ENCODE results near the gene FAIM2. TPM values are rescaled to one million over a fixed set of nuclear protein-coding genes. Genes with fewer than 3 reads are reported as not detected.
"Not testable (repeated sequence)": the region's sequence is repeated elsewhere in the genome, so short reads cannot be mapped to it uniquely, and the experiment has no call there.

FAIM2 gene
- total RNA-seq, 2 donors from 2014 or later = 4.6 to 9.8 TPM

GRCh38 chr12:49882248-49882850 is 21.4 kb downstream of the FAIM2 start:
- H3K27me3 ChIP-seq = no peaks in the 10 kb centered on the region
- no peaks in the 10 kb centered on the region for H3K9me3 ChIP-seq
- H3K4me1 ChIP-seq = no peaks in the 10 kb centered on the region
- H3K27ac ChIP-seq = no peak overlapping the region
- no peak for DNase-seq (ENCODE audit: low spot score)
- H3K4me3 ChIP-seq = no peak overlapping the region
- H3K36me3 ChIP-seq = no peaks in the 10 kb centered on the region
- no peak for TF ChIP-seq CTCF (IDR thresholded peaks at IDR 0.05)

- no peak for DNase-seq (ENCODE audit: low spot score)
- TF ChIP-seq CTCF (IDR thresholded peaks at IDR 0.05) = no peak
- no peaks in the 10 kb centered on the region for H3K4me1 ChIP-seq
- H3K36me3 ChIP-seq = no peaks in the 10 kb centered on the region
- H3K9me3 ChIP-seq = no peaks in the 10 kb centered on the region
- no peaks in the 10 kb centered on the region for H3K27me3 ChIP-seq
- no peak overlapping the region for H3K27ac ChIP-seq
- no peak overlapping the region for H3K4me3 ChIP-seq
These were observed 22.1 kb downstream of the FAIM2 start for GRCh38 chr12:49881415-49882247.

GRCh38 chr12:49880756-49881414 is 22.8 kb downstream of the FAIM2 start:
- TF ChIP-seq CTCF (IDR thresholded peaks at IDR 0.05) = no peak
- Histone ChIP-seq H3K9me3 (no peaks in the 10 kb centered on the region), H3K36me3 (no peaks in the 10 kb centered on the region), H3K4me3 (no peak overlapping the region), H3K4me1 (no peaks in the 10 kb centered on the region), H3K27ac (no peak overlapping the region), H3K27me3 (no peaks in the 10 kb centered on the region)
- no peak for DNase-seq (ENCODE audit: low spot score)

GRCh38 chr12:49879065-49879464 is 24.6 kb downstream of the FAIM2 start:
- H3K4me3 ChIP-seq; H3K4me1 ChIP-seq; H3K36me3 ChIP-seq; H3K27me3 ChIP-seq; H3K27ac ChIP-seq; DNase-seq (ENCODE audit: low spot score); H3K9me3 ChIP-seq: not testable (repeated sequence)

- no peak for TF ChIP-seq CTCF (IDR thresholded peaks at IDR 0.05)
- no peak for DNase-seq (ENCODE audit: low spot score)
- H3K27ac ChIP-seq = no peak overlapping the region
- H3K9me3 ChIP-seq = no peaks in the 10 kb centered on the region
- H3K4me3 ChIP-seq = no peak overlapping the region
- H3K4me1 ChIP-seq = peaks cover 0 to 8% of the 10 kb centered on the region in 2 donors
- H3K36me3 ChIP-seq = no peaks in the 10 kb centered on the region
- no peaks in the 10 kb centered on the region for H3K27me3 ChIP-seq
These were observed 25.7 kb downstream of the FAIM2 start for GRCh38 chr12:49878021-49878420.

GRCh38 chr12:49877066-49877465 is 26.6 kb downstream of the FAIM2 start:
- Histone ChIP-seq H3K4me3 (no peak overlapping the region), H3K9me3 (no peaks in the 10 kb centered on the region), H3K27me3 (no peaks in the 10 kb centered on the region), H3K4me1 (peaks cover 0 to 18% of the 10 kb centered on the region in 2 donors), H3K27ac (no peak overlapping the region), H3K36me3 (no peaks in the 10 kb centered on the region)
- DNase-seq (ENCODE audit: low spot score) = no peak
- TF ChIP-seq CTCF (IDR thresholded peaks at IDR 0.05) = no peak

Data from right atrium auricular region (tissue), 2 donors.